CD4-positive, alpha-beta memory T cell (primary cell): Measurements from ENCODE around the gene IL32. TPM values are rescaled to one million over a fixed set of nuclear protein-coding genes. Genes with fewer than 3 reads are reported as not detected.
"Not testable (repeated sequence)": the region's sequence is repeated elsewhere in the genome, so short reads cannot be mapped to it uniquely, and the experiment has no call there.

Experiments
- CTCF ChIA-PET: fragments of 350-600 bp; sonication (Branson Sonifier 250); formaldehyde crosslinking; loops from one replicate; lab custom pipeline; 2021; ENCODE audit warnings: inconsistent platforms; ENCODE audit not compliant: partially characterized antibody; lab: Charles Lee
- POLR2A ChIA-PET: fragments of 350-600 bp; sonication (Branson Sonifier 250); formaldehyde crosslinking; loops from one replicate; lab custom pipeline; 2021; ENCODE audit not compliant: partially characterized antibody; lab: Charles Lee
- DNase-seq, 5 donors: peaks; one replicate each; pipeline versions ENCODE4 v3.0.0 to v3.0.0-alpha.2; 2020 to 2022; ENCODE audit warnings: mixed read lengths in 1 of 5
- H3K27ac ChIP-seq: one replicate; pipeline ENCODE4 v1.7.0; 2013; ENCODE audit warnings: low read depth, low read length
- H3K27me3 ChIP-seq: 2 replicates; pipeline ENCODE4 v1.7.0; 2013; ENCODE audit warnings: mild to moderate bottlenecking, low read length, moderate library complexity; ENCODE audit not compliant: insufficient read depth
- H3K36me3 ChIP-seq: 2 replicates; pipeline ENCODE4 v1.7.0; 2013; ENCODE audit warnings: mild to moderate bottlenecking, low read length, moderate library complexity; ENCODE audit not compliant: insufficient read depth
- H3K4me1 ChIP-seq: 2 replicates; pipeline ENCODE4 v1.7.0; 2013; ENCODE audit warnings: mild to moderate bottlenecking, low read length, moderate library complexity; ENCODE audit not compliant: insufficient read depth
- H3K4me3 ChIP-seq, 2 donors: one replicate each; pipeline ENCODE4 v1.7.0; 2013; ENCODE audit warnings: low read length in 2 of 2, mild to moderate bottlenecking in 1 of 2
- H3K9me3 ChIP-seq, 2 donors: one replicate each; pipeline ENCODE4 v1.7.0; 2013; ENCODE audit warnings: low read length in 2 of 2, control low read depth in 1 of 2; ENCODE audit not compliant: control insufficient read depth in 1 of 2
- H3K27ac Mint-ChIP-seq, 7 donors: one replicate each; pipeline ENCODE4 v1.8.0; 2020 to 2021; ENCODE audit warnings: mixed read lengths in 7 of 7, mild to moderate bottlenecking in 6 of 7, inconsistent platforms in 3 of 7, moderate library complexity in 3 of 7
- H3K27me3 Mint-ChIP-seq, 2 donors: one replicate each; pipeline ENCODE4 v1.8.0; 2020 to 2021; ENCODE audit warnings: mixed read lengths in 2 of 2
- H3K36me3 Mint-ChIP-seq, 2 donors: one replicate each; pipeline ENCODE4 v1.8.0; 2020 to 2021; ENCODE audit warnings: mixed read lengths in 2 of 2, inconsistent platforms in 1 of 2, mild to moderate bottlenecking in 1 of 2
- H3K4me1 Mint-ChIP-seq, 4 donors: one replicate each; pipeline ENCODE4 v1.8.0; 2020 to 2021; ENCODE audit warnings: mixed read lengths in 4 of 4, mild to moderate bottlenecking in 1 of 4
- H3K4me3 Mint-ChIP-seq, 8 donors: one replicate each; pipeline ENCODE4 v1.8.0; 2020 to 2021; ENCODE audit warnings: mixed read lengths in 8 of 8, mild to moderate bottlenecking in 7 of 8, moderate library complexity in 6 of 8, inconsistent platforms in 3 of 8
- H3K9me3 Mint-ChIP-seq, 8 donors: one replicate each; pipeline ENCODE4 v1.8.0; 2020 to 2021; ENCODE audit warnings: mixed read lengths in 8 of 8, mild to moderate bottlenecking in 5 of 8, inconsistent platforms in 3 of 8, moderate library complexity in 1 of 8
- intact Hi-C: fragments of 100-400 bp; cut with micrococcal nuclease; formaldehyde crosslinking; loops from one replicate; pipeline ENCODE4 v1.15.1; 2023
- polyA plus RNA-seq, 2 donors: library from polyadenylated mRNA; unstranded; fragments of 300-500 nt; fragmentation: Illumina TruSeq; gene quantifications; one replicate each; pipeline ENCODE4 v1.2.3, GENCODE V29; 2021
- total RNA-seq, 2 experiments: library from RNA; stranded (reverse); gene quantifications; one replicate each; pipeline ENCODE4 v1.2.3, GENCODE V29; 2021

Gene IL32
- total and polyA plus RNA-seq, 4 experiments from 2014 or later = 752 to 3,174 (median 1,961) TPM

DNA sequence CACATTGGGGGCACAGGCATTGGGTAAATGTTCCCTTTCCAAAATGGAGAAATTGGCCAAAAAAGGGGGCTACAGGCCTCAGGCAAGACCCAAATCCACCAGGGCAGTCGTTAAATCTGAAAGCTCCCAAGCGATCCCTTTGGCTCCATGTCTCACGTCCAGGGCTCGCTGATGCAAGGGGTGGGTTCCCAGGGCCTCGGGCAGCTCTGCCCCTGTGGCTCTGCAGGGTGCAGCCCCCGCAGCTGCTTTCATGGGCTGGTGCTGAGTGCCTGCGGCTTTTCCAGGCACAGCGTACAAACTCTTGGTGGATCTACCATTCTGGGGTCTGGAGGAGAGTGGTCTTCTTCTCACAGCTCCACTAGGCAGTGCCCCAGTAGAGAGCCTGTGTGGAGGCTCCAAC lies 18.0 kb downstream of the IL32 start:
- H3K4me3 Mint-ChIP-seq, H3K9me3 ChIP-seq, H3K36me3 ChIP-seq, H3K4me3 ChIP-seq, H3K27me3 Mint-ChIP-seq, intact Hi-C loops, H3K36me3 Mint-ChIP-seq, DNase-seq, H3K9me3 Mint-ChIP-seq, H3K27me3 ChIP-seq, H3K27ac ChIP-seq: not testable (repeated sequence)
- Mint-ChIP-seq H3K4me1 (peaks cover 38 to 86% (median 56%) of the 10 kb centered on the region in 4 donors), H3K27ac (peak overlapping the region in 2 of 7 donors; percentile 74 to 90)
- H3K4me1 ChIP-seq = peaks cover 55% of the 10 kb centered on the region
- ChIA-PET CTCF (interaction anchor here (1.0 to 1.5 kb wide), 2 partner anchors 10 to 18 kb away, joined by 3 to 5 read pairs; no protein-coding TSS in a partner anchor), POLR2A (interaction anchor here (1.2 to 1.7 kb wide), 2 partner anchors 9 to 12 kb away, joined by 3 to 4 read pairs; no protein-coding TSS in a partner anchor)

GRCh38 chr16:3084491-3084890 lies 19.1 kb downstream of the IL32 start:
- no peaks in the 10 kb centered on the region for H3K27me3 Mint-ChIP-seq
- intact Hi-C loops = no loop called here
- H3K4me3 Mint-ChIP-seq = peak overlapping the region in 2 of 8 donors; percentile 12 to 45
- H3K27me3 ChIP-seq = no peaks in the 10 kb centered on the region
- H3K4me1 Mint-ChIP-seq = peaks cover 34 to 78% (median 49%) of the 10 kb centered on the region in 4 donors
- H3K36me3 Mint-ChIP-seq = peaks cover 3 to 5% of the 10 kb centered on the region in 2 donors
- peak overlapping the region in 4 of 7 donors; percentile 42 to 86 (median 62) for H3K27ac Mint-ChIP-seq
- H3K4me3 ChIP-seq = no peak overlapping the region
- peaks cover 45% of the 10 kb centered on the region for H3K4me1 ChIP-seq
- DNase-seq = no peak
- peaks cover 0 to 4% (median 0%) of the 10 kb centered on the region in 8 donors for H3K9me3 Mint-ChIP-seq
- POLR2A ChIA-PET = no interaction called here
- no peak overlapping the region for H3K27ac ChIP-seq
- H3K36me3 ChIP-seq = no peaks in the 10 kb centered on the region
- CTCF ChIA-PET = interaction anchor here (0.7 to 1.5 kb wide), 5 partner anchors 9 to 45 kb away, joined by 3 to 4 read pairs (median 3); no protein-coding TSS in a partner anchor
- no peaks in the 10 kb centered on the region for H3K9me3 ChIP-seq

DNA sequence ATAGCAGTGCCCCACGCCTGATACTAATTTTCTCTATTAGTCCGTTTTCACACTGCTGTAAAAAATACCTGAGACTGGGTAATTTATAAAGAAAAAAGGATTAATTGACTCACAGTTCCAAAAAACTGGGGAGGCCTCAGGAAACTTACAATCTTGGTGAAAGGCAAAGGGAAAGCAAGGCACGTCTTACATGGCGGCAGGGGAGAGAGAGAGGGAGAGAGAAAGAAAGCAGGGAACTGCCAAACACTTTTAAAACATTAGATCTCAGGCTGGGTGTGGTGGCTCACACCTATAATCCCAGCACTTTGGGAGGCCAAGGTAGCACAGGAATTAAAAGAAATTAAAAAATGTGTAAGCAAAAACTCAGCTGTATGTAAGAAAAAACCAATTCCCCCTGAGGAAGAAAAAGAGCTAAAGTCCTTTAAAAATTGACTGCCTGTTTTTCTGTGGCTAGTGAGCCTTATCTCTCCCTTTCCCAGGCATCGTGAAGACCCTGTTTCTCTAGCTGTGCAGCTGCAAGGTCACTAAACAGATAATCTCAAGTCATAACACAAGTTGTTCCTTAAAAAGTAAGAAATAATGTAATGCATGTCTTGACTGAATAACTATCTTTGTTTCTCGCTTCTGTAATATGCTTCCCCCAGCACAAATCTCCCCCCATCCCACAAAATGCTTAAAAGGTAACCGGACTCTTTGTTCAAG lies 19.7 kb downstream of the IL32 start:
- Histone ChIP-seq H3K36me3 (no peaks in the 10 kb centered on the region), H3K4me1 (peaks cover 38% of the 10 kb centered on the region), H3K9me3 (no peaks in the 10 kb centered on the region), H3K4me3 (no peak overlapping the region), H3K27me3 (no peaks in the 10 kb centered on the region), H3K27ac (no peak overlapping the region)
- Mint-ChIP-seq H3K9me3 (peaks cover 0 to 4% (median 0%) of the 10 kb centered on the region in 8 donors), H3K4me1 (peaks cover 29 to 72% (median 43%) of the 10 kb centered on the region in 4 donors), H3K36me3 (peaks cover 3 to 5% of the 10 kb centered on the region in 2 donors), H3K4me3 (peak overlapping the region in 7 of 8 donors; percentile 41 to 76 (median 69)), H3K27me3 (no peaks in the 10 kb centered on the region), H3K27ac (peak overlapping the region in 5 of 7 donors; percentile 48 to 89 (median 69))
- intact Hi-C loops = no loop called here
- no peak for DNase-seq
- CTCF ChIA-PET = interaction anchor here (1.0 to 1.1 kb wide), 3 partner anchors 10 to 26 kb away, joined by 3 to 6 read pairs (median 4); no protein-coding TSS in a partner anchor
- POLR2A ChIA-PET = interaction anchor here (5.2 kb wide), 1 partner anchor 9 kb away, joined by 75 read pairs; no protein-coding TSS in a partner anchor

DNA sequence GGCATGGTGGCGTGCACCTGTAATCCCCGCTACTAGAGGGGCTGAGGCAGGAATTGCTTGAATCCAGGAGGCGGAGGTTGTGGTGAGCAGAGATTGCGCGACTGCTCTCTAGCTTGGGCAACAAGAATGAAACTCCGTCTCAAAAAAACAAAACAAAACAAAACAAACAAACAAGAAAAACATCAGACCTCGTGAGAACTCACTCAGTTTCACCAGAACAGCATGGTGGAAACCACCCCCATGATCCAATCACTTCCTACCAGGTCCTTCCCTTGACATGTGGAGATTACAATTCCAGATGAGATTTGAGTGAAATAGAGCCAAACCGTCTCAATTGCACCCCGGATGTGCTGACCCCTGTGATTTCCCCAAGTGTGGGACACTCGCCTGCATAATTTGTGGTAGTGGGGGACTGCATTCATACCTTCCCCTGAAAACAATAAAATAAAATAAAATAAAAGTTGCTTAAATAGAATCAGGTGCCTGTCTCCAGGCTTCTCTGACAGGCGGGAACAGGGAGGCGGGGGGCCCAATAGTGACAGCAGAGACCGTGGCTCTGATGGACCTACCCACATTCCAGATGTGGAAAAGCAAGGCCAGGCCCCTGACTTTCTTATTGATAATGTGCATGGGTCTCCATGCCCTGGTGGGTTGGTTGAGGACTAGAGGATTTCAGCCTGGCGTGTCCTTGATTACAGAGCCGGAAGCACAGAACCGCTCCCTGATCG lies 20.6 kb downstream of the IL32 start:
- H3K9me3 ChIP-seq = no peaks in the 10 kb centered on the region
- peaks cover 25 to 71% (median 38%) of the 10 kb centered on the region in 4 donors for H3K4me1 Mint-ChIP-seq
- peaks cover 37% of the 10 kb centered on the region for H3K4me1 ChIP-seq
- H3K9me3 Mint-ChIP-seq = peaks cover 0 to under 1% (median 0%) of the 10 kb centered on the region in 8 donors
- ChIA-PET POLR2A (interaction anchor here (2.0 to 5.2 kb wide), 2 partner anchors 10 to 27 kb away, joined by 16 to 75 read pairs; no protein-coding TSS in a partner anchor), CTCF (interaction anchor here (1.0 to 3.4 kb wide), 3 partner anchors 11 to 43 kb away, joined by 4 to 21 read pairs (median 6); no protein-coding TSS in a partner anchor)
- H3K27ac Mint-ChIP-seq = peak overlapping the region in 4 of 7 donors; percentile 27 to 89 (median 74)
- no peaks in the 10 kb centered on the region for H3K27me3 Mint-ChIP-seq
- no peak overlapping the region for H3K27ac ChIP-seq
- no peaks in the 10 kb centered on the region for H3K36me3 ChIP-seq
- H3K4me3 Mint-ChIP-seq = peak overlapping the region in 7 of 8 donors; percentile 61 to 81 (median 73)
- intact Hi-C loops = no loop called here
- no peak overlapping the region for H3K4me3 ChIP-seq
- DNase-seq = no peak
- peaks cover 0 to 2% of the 10 kb centered on the region in 2 donors for H3K36me3 Mint-ChIP-seq
- no peaks in the 10 kb centered on the region for H3K27me3 ChIP-seq

GRCh38 chr16:3086596-3087242 lies 21.3 kb downstream of the IL32 start:
- Histone ChIP-seq H3K4me3 (no peak overlapping the region), H3K4me1 (peaks cover 39% of the 10 kb centered on the region), H3K9me3 (no peaks in the 10 kb centered on the region), H3K36me3 (no peaks in the 10 kb centered on the region), H3K27ac (peak overlapping the region; percentile 10), H3K27me3 (no peaks in the 10 kb centered on the region)
- Mint-ChIP-seq H3K36me3 (no peaks in the 10 kb centered on the region), H3K27ac (peak overlapping the region in 3 of 7 donors; percentile 32 to 72 (median 41)), H3K9me3 (no peaks in the 10 kb centered on the region), H3K4me3 (peak overlapping the region in 7 of 8 donors; percentile 51 to 76 (median 71)), H3K27me3 (no peaks in the 10 kb centered on the region), H3K4me1 (peaks cover 22 to 72% (median 38%) of the 10 kb centered on the region in 4 donors)
- intact Hi-C loops = no loop called here
- no peak for DNase-seq
- POLR2A ChIA-PET = interaction anchor here (1.3 to 5.2 kb wide), 5 partner anchors 10 to 42 kb away, joined by 3 to 75 read pairs (median 7); partner anchors contain the start of gene IL32
- CTCF ChIA-PET = interaction anchor here (0.7 to 17.5 kb wide), 5 partner anchors 11 to 58 kb away, joined by 3 to 249 read pairs (median 5); partner anchors contain the start of gene IL32
